Measurements from ENCODE around the gene PKN2.
A peak's percentile ranks its signal among the peaks of the same experiment; 100 is the strongest.

PKN2 gene

GRCh38 chr1:88730132-88730675, 46.1 kb downstream of the PKN2 start:
- H3K4me3 ChIP-seq (replicated peaks; ENCODE audit: low read depth, low read length), result no peak overlapping the region
- no peak for DNase-seq (ENCODE audit: extremely low read depth, low read depth)
- TF ChIP-seq CTCF (IDR thresholded peaks at IDR 0.05; ENCODE audit: low read depth, low read length, missing control alignments), result no peak

- H3K4me3 ChIP-seq (replicated peaks; ENCODE audit: low read depth, low read length), result 0 out of 2 replicates have a peak overlapping the region, but pooled peaks have one; percentile 7
- no peak for TF ChIP-seq CTCF (IDR thresholded peaks at IDR 0.05; ENCODE audit: low read depth, low read length, missing control alignments)
- DNase-seq (ENCODE audit: extremely low read depth, low read depth), result no peak
Observed at GRCh38 chr1:88730995-88731394, 46.9 kb downstream of the PKN2 start.

GRCh38 chr1:88731475-88732269, 47.6 kb downstream of the PKN2 start:
- 0 out of 2 replicates have a peak overlapping the region, but pooled peaks have one; percentile 7 for H3K4me3 ChIP-seq (replicated peaks; ENCODE audit: low read depth, low read length)
- DNase-seq (ENCODE audit: extremely low read depth, low read depth), result peak; percentile 78
- no peak for TF ChIP-seq CTCF (IDR thresholded peaks at IDR 0.05; ENCODE audit: low read depth, low read length, missing control alignments)

- H3K4me3 ChIP-seq (replicated peaks; ENCODE audit: low read depth, low read length), result no peak overlapping the region
- no peak for TF ChIP-seq CTCF (IDR thresholded peaks at IDR 0.05; ENCODE audit: low read depth, low read length, missing control alignments)
- DNase-seq (ENCODE audit: extremely low read depth, low read depth), result no peak
Observed at GRCh38 chr1:88735382-88735781, 51.3 kb downstream of the PKN2 start.

- H3K4me3 ChIP-seq (replicated peaks; ENCODE audit: low read depth, low read length), result no peak overlapping the region
- no peak for TF ChIP-seq CTCF (IDR thresholded peaks at IDR 0.05; ENCODE audit: low read depth, low read length, missing control alignments)
- DNase-seq (ENCODE audit: extremely low read depth, low read depth), result no peak
Observed at GRCh38 chr1:88735909-88736308, 51.8 kb downstream of the PKN2 start.

GRCh38 chr1:88736633-88737248, 52.7 kb downstream of the PKN2 start:
- no peak overlapping the region for H3K4me3 ChIP-seq (replicated peaks; ENCODE audit: low read depth, low read length)
- TF ChIP-seq CTCF (IDR thresholded peaks at IDR 0.05; ENCODE audit: low read depth, low read length, missing control alignments), result peak; percentile 76
- peak; percentile 29 for DNase-seq (ENCODE audit: extremely low read depth, low read depth)
